ENCODE results near the gene ZNF93.
"Not testable (repeated sequence)": the region's sequence is repeated elsewhere in the genome, so short reads cannot be mapped to it uniquely, and the experiment has no call there.

Gene ZNF93

DNA sequence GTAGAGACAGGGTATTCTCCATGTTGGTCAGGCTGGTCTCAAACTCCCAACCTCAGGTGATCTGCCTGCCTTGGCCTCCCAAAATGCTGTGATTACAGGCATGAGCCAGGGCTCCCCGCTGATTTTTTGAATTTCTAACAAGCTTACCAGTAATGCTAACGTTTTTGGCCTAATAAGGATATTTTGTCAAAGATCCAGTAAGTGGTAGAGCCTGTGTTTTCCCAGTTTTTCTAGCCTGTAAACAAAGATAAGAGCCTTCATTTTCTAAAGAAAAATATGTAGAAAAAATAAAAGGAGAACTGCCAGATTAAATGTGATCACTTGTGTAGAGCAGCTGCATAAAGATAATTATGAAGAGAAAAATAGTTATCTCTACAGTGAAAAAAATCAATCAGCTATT, 37.7 kb downstream of the ZNF93 start:
- DNase-seq = no peak

DNA sequence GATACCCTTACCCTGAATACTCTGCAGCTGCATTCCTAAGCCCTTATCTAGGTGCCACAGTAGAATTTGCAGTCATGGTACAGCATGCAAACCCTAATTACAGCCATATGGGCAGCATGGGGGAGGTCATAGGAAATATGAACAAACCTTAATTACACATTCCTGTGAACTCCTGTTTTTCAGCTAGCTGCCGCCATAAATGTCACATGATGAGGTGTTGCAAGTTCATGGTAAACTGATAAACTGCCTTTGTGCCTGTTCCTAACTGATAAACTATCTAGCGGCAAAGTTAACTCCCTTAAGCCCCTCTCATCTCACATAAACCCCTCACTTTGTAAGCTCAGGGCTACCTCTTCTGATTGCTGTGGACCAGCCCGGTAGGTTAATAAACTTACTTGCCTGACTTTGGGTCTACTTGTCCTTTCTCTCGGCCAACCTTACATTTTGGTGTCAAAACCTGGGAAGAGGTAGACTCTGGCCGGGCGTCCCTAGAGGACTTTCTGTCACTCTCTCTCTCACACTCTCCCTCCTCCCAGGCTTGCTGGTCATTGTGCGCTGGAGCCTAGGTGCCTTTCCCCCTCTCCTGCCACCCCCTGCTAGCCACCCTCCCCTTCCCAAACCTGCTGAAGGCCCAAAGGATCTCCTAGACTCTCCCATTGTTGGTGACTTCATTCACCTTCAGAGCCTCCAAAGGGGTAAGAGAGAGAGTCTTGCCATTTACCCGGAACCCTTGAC, 43.3 kb downstream of the ZNF93 start:
- no peak for DNase-seq

- no peak for DNase-seq
These were observed 43.8 kb downstream of the ZNF93 start for GRCh38 chr19:19944583-19944880.

DNA sequence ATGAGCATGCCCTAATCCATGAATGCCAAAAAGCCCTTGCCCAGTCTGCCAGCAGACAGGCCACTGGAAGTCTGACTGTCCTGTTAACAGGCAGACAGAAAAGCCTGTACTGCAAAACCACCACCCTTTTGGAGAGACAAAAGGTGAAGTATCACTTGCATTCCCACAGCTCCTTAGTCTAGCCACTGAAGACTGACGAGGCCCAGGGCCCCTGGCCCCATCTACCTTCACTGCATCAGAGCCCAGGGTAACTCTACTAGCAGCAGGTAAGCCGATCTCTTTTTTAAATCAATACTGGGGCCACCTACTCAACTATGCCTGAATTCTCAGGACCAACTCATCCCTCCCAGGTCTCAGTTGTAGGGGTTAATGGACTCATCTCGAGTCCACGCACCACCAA, 45.5 kb downstream of the ZNF93 start:
- no peak for DNase-seq

GRCh38 chr19:19948800-19949199, 48.1 kb downstream of the ZNF93 start:
- no peak for DNase-seq

GRCh38 chr19:19955208-19955607, 54.5 kb downstream of the ZNF93 start:
- no peak for DNase-seq

DNA sequence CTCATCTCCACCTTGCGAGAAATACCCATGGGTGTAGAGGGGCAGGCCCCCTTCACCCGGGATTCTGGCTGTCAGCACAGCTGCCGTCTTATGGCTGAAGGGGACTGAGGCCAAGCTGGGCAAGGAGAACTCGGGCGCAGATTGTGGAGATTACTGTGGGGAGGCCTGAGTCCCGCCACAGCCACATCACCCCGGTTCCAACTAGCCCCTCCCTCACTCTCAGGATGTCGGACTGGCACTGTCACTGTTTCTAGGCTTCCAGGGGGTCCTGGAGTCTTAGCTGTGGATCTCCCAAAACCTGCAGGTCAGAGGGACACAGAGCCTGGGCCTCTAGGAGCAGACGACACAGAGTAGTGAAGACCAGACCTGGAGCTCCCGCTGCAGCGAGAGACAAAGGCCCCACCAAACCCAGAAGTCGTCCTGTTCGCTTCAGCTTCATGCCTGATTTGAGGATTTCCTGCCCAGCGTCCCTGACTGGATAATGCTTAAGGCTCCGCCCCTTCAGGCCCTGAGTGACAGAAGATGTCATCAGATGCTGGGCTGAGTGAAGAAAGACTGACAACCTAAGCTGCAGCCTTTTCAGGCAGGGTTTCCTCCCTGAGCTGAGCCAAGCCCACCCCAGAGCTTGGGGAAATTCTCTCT, 55.8 kb downstream of the ZNF93 start:
- no peak for DNase-seq

GRCh38 chr19:19957766-19958165, 57.0 kb downstream of the ZNF93 start:
- DNase-seq = not testable (repeated sequence)

DNA sequence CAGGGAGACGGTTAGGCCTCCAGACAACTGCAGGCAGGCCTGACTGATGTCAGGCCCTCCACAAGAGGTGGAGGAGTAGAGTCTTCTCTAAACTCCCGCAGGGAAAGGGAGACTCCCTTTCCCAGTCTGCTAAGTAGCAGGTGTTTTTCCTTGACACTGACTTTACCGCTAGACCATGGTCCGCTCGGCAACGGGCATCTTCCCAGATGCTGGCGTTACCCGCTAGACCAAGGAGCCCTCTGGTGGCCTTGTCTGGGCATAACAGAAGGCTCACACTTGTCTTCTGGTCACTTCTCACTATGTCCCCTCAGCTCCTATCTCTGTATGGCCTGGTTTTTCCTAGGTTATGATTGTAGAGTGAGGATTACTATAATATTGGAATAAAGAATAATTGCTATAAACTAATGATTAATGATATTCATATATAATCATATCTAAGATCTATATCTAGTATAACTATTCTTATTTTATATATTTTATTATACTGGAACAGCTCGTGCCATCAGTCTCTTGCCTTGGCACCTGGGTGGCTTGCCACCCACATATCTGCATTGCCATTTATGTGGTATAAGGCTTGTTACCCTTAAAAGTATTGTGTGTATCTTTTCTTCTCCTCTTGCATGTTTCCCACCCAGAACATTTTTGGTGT, 58.5 kb downstream of the ZNF93 start:
- DNase-seq = not testable (repeated sequence)

- DNase-seq = no peak
These were observed 63.7 kb downstream of the ZNF93 start for GRCh38 chr19:19964416-19964815.

DNA sequence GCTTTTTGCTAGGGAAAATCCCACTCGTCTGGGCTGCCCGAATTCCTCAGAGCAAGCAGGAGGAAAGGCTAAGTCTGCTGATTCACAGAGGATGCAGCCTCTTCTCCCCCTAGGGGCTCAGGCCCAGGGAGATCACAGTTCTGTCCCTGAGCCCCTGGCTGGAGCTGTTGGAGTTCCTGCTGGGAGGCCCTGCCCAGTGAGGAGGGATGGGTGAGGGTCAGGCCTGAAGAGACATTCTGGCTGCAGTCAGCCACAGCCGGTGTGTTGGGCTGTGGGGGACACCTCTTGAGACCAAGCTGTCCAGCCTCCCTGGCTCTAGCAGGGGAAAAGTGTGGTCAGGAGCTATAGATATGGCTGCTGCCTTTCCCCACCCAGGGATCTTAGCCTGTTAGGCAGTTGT, 65.4 kb downstream of the ZNF93 start:
- DNase-seq = not testable (repeated sequence)

DNA sequence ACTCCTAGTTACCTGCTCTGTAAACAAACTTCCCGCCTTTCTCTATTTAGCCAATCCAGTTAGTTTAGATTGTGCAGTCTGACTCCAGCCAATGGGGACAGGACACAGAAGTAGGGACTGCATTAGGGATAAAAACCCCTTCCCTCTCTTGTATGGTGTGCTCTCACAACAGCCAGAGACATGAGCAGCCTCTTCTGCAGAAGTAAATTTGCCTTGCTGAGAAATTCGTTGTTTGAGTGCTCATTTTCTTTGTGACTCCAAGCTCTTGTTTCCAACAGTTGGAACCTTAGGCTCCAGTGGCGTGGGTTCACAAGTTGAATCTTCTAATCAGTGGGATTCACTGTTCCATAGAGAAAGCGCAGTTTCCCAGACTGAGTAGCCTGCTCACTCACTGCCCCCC, 66.1 kb downstream of the ZNF93 start:
- no peak for DNase-seq

All from NCI-H226 (cell line).